Measurements from ENCODE around the gene ARSG.
"Not testable (repeated sequence)": the region's sequence is repeated elsewhere in the genome, so short reads cannot be mapped to it uniquely, and the experiment has no call there.

ARSG gene

DNA sequence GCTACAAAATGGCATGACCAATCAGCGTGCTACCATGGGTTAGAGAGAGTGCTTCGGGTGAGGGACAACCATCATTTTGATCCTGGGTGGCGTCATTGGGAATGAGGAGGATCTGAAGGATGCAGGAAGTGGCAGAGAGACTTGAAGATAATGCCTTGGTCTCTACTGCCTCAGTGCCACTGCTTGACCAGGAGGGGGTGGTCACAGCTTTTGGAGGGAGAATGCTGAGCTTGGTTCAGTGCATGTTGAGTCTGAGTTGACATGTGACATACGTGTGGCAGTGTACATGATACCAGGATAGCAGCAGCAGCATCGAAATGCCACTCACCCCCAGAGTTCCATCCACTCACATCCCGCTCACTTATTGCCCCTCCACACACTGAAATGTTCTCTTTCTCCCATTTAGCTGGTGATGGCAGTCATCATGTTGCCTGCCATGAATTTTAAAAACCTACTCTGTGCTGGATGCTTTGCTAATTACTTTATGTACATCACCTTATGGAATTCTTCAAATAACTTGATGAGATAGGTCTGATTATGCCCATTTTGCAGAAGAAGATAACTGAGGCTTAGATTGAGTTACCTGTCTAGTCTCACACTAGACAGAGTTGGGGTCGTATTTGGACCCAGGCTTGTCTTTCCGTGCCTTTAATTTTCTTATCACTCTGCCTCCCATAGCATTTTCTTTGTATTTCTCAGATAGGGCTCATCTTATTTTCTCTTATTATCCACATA, 36.7 kb downstream of the ARSG start:
- no peak for DNase-seq (ENCODE audit: low read depth in 4 of 4, low spot score in 1 of 4)

DNA sequence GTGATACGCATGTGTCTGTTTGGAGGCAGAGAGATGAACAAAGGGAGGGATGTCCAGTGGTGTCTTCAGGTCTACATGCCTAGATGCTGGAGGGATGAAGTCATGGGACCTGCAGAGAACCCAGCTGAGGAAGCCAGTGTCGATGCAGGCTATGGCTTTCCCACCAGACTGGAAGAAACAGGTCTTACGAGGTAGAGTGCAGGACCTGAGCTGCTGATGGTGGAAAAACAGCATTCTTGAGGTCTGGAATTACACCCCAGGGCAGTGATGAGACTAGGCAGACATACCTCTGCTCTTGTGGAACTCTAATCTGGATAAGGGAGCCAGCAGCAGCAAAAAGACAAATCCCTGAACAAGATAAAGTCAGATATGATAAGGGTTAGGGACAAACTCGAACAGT, 37.4 kb downstream of the ARSG start:
- no peak for DNase-seq (ENCODE audit: low read depth in 4 of 4, low spot score in 1 of 4)

GRCh38 chr17:68329331-68329730, 38.0 kb downstream of the ARSG start:
- DNase-seq (ENCODE audit: low read depth in 4 of 4, low spot score in 1 of 4), result no peak

GRCh38 chr17:68331932-68332331, 40.6 kb downstream of the ARSG start:
- not testable (repeated sequence) for DNase-seq (ENCODE audit: low read depth in 4 of 4, low spot score in 1 of 4)

- no peak for DNase-seq (ENCODE audit: low read depth in 4 of 4, low spot score in 1 of 4)
Observed at GRCh38 chr17:68334393-68334792, 43.1 kb downstream of the ARSG start.

GRCh38 chr17:68341482-68341881, 50.2 kb downstream of the ARSG start:
- DNase-seq (ENCODE audit: low read depth in 4 of 4, low spot score in 1 of 4), result no peak

DNA sequence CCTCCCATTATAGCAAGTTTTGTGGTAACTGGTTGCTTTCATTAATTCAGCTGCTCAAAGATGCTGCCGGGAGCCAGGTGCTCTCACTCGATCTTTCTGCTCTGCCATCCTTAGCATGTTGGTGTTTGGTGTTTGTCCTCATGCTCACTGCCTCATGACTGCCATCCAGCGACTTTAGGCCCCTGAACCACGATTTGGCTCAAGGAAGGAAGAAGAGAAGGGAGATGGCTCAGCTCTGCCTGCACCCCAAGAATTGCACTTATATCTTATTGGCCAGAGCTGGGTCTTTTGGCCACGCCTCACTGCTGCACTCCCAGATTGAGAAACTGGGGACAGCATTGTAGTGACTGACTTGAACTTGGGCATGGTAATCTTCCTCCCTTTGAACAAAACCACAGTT, 52.7 kb downstream of the ARSG start:
- no peak for DNase-seq (ENCODE audit: low read depth in 4 of 4, low spot score in 1 of 4)

DNA sequence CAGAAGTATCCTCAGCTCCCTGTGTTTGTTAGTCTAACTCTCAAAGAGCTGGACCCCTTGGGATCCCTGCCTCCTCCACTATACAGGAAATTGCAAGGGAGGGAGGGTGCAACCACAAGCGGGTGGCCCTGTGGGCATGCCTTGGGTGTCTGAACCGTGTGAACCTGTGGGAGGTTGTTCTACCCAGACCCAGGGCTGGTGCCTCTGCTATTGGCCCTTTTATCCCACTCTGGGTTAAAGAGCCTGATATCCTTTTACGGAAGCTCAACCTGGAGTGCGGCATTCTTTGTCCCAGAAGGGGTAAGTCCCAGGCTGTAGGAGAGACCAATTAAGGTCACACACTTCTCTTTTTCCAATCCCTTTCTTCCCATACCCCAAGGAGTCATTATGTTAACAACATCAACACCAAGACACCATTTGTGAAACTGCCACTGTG, 53.4 kb downstream of the ARSG start:
- no peak for DNase-seq (ENCODE audit: low read depth in 4 of 4, low spot score in 1 of 4)

DNA sequence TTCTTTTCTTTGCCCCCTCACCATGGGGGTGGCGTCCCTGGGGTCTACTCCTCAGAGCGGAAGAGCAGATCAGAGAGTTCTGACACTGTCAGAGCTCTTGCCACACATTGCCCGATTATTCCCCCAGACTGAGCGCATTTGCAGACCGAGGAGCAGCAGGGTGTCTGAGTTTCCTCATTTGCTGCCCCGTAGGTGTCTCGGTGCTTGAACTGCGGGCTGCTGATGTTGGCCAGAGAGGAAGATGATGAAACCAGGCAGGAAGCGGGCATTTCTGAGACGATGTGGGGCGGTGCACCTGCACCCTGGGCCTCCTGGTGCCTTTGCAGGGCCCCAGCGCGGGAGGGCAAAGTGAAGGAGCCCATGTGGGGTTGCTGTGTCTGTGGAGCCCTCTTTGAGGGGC, 55.2 kb downstream of the ARSG start:
- DNase-seq (ENCODE audit: low read depth in 4 of 4, low spot score in 1 of 4), result peak; percentile 22 to 59 (median 36)

DNA sequence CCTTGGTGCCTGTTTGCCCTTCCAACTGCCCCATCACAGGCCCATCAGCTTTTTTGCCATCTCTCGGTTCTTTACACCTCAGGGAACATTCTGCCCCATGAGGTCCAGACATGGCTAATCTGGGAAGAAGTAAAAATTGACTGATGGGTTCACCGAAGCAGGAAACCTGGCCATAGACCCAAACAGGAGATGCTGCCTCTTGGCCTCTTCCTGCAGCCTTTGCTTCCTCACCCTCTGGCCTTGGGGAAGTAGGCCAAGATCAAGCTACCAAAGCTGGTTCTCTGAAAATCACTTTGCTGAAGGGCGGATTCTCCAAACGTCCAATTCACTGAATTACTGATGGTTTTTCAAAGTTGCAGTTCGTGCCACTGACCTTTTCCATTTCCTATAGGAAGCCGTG, 56.1 kb downstream of the ARSG start:
- no peak for DNase-seq (ENCODE audit: low read depth in 4 of 4, low spot score in 1 of 4)

GRCh38 chr17:68349157-68349556, 57.9 kb downstream of the ARSG start:
- no peak for DNase-seq (ENCODE audit: low read depth in 4 of 4, low spot score in 1 of 4)

DNA sequence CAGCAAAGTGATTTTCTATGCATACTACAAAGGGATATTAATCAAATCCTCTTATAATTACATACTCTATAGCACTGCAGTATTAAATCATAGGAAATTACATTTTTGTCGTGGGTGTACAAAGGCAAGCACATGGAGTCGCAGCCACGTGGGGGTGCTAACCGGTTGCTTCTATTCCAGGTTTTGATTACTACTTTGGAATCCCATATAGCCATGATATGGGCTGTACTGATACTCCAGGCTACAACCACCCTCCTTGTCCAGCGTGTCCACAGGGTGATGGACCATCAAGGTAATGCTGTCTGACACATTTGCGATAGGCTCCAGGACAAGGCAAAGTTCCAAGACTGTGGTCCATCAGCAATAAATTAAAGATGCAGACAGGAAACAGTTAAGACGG, 60.1 kb downstream of the ARSG start:
- DNase-seq (ENCODE audit: low read depth in 4 of 4, low spot score in 1 of 4), result no peak

GRCh38 chr17:68352041-68352440, 60.7 kb downstream of the ARSG start:
- no peak for DNase-seq (ENCODE audit: low read depth in 4 of 4, low spot score in 1 of 4)

- DNase-seq (ENCODE audit: low read depth in 4 of 4, low spot score in 1 of 4), result not testable (repeated sequence)
Observed at GRCh38 chr17:68352671-68353070, 61.4 kb downstream of the ARSG start.

DNA sequence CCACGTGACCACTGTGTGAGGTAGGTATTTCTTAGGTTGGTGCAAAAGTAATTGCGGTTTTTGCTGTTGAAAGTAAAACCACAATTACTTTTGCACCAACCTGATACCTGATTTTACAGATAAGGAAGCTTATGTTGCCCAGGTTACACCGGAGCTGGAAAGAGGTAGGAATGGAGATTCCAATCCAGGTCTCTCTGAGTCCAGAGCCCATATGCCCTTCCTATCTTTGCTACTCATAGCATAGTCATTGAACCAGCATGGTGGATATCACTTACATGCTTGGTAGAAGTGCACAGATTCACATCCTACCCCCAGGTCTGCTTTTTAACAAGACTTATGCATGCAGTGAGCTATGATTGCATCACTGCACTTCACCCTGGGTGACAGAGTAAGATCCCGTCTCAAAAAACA, 61.8 kb downstream of the ARSG start:
- DNase-seq (ENCODE audit: low read depth in 4 of 4, low spot score in 1 of 4), result no peak

DNA sequence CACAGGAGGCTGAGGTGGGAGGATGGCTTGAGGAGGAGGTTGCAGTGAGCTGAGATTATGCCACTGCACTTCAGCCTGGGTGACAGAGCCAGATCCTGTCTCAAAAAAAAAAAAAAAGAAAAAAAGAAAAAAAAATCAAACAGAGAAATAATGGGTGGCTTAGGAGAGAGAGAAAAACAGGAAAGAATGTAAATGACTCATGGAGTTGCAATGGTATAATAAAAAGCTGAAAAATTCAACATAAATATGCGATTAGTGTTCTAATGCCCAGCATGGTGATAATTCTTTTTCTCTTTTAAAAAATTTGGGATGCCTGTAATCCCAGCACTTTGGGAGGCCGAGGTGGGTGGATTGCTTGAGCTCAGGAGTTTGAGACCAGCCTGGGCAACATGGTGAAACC, 63.0 kb downstream of the ARSG start:
- DNase-seq (ENCODE audit: low read depth in 4 of 4, low spot score in 1 of 4), result not testable (repeated sequence)

DNA sequence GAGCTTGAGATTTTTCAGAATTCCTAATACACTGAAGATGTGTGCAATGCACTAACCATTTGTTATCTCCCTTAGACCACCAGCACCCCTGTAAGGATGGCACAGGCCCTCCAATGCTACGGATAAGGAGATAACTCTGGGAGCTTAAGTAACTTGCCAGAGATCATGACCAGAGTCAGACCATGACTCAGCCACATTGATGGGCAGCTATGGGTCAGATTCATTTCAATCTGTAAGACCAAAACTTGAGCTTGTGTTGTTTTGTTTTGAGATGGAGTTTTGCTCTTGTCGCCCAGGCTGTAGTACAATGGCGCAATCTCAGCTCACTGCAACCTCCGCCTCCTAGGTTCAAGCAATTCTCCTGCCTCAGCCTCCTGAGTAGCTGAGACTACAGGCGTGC, 63.8 kb downstream of the ARSG start:
- not testable (repeated sequence) for DNase-seq (ENCODE audit: low read depth in 4 of 4, low spot score in 1 of 4)

GRCh38 chr17:68356520-68356919, 65.2 kb downstream of the ARSG start:
- DNase-seq (ENCODE audit: low read depth in 4 of 4, low spot score in 1 of 4), result peak in 2 of 4 experiments; percentile 35 to 45

- no peak for DNase-seq (ENCODE audit: low read depth in 4 of 4, low spot score in 1 of 4)
Observed at GRCh38 chr17:68356949-68357455, 65.7 kb downstream of the ARSG start.

DNA sequence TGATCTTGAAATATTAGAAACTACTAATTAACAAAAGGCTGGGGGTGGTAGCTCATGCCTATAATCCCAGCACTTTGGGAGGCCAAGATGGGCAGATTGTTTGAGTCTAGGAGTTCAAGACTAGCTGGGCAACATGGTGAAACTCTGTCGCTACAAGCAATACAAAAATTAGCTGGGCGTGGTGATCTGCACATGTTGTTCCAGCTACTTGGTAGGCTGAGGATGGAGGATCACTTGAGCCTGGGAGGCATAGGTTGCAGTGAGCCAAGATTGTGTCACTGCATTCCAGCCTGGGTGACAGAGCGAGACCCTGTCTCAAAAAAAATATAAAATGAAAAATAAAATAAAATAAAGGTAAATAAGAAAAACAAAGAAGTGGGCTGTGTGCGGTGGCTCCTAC, 66.6 kb downstream of the ARSG start:
- DNase-seq (ENCODE audit: low read depth in 4 of 4, low spot score in 1 of 4), result no peak

DNA sequence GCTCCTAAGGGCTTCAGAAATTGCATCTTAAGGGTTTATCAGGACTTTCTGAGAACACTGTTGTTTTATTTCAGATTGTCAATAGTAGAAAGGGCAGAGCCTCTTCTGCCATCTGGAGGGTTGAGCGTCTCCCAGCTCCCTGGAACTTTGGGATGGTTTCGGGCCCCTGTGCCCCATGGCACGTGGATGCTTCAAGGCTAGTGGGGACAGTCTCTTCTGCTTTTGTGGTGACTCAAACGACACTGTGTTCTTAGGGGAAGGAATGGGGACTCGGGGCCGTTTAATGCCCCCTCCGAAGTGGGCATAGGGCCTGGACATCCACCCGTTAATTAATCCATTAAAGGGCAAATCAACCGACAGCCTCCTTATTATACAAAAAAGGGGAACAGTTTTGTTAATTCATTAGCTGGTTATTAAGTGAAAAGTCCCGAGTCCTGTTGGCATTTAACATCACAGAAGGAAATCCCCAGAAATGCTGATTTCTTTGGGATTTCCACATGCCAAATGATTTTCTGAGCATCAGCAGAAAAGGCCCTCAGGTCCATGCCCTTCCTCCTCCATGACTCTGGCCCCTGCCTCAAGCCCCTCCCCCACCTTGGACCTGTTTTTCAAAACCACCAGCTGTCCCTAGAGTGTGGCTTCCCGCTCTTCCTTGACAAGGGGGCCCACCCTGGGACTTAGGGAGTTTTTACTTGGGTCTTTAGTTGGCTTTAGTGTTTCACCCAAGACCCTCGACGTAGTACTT, 68.7 kb downstream of the ARSG start:
- DNase-seq (ENCODE audit: low read depth in 4 of 4, low spot score in 1 of 4), result no peak

GRCh38 chr17:68365469-68365868, 74.2 kb downstream of the ARSG start:
- DNase-seq (ENCODE audit: low read depth in 4 of 4, low spot score in 1 of 4), result no peak

All from stimulated activated CD4-positive, alpha-beta T cell treated with anti-CD3 and anti-CD28 coated beads, Interleukin-1b, Interleukin-23, amount 100 ng/mL, for 24 hours (primary cell).